ENCODE data around the gene MYO9B.
"Not testable (repeated sequence)": the region's sequence is repeated elsewhere in the genome, so short reads cannot be mapped to it uniquely, and the experiment has no call there.

The MYO9B gene

DNA sequence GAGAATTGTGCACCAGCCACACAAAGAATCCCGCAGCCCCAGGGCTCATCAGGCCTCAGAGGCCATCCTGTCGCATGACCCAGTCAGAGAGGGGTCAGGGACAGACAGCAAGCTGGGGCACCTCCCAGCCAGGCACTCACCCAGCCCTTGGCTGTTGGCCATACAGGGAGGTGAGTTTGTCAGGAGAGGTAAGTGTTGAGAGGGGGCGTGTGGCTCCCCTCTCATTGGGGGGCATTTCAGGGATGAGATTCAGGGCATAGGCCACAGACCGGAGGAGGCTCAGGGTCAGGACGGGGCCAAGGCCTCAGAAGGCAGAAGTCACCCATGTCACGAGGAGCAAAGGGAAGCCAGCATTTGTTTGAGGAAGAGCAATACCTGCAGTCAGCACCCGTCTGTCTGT is 37.1 kb downstream of the MYO9B start:
- DNase-seq (ENCODE audit: insufficient read length, low spot score) (no peak), FAIRE-seq (no peak)

DNA sequence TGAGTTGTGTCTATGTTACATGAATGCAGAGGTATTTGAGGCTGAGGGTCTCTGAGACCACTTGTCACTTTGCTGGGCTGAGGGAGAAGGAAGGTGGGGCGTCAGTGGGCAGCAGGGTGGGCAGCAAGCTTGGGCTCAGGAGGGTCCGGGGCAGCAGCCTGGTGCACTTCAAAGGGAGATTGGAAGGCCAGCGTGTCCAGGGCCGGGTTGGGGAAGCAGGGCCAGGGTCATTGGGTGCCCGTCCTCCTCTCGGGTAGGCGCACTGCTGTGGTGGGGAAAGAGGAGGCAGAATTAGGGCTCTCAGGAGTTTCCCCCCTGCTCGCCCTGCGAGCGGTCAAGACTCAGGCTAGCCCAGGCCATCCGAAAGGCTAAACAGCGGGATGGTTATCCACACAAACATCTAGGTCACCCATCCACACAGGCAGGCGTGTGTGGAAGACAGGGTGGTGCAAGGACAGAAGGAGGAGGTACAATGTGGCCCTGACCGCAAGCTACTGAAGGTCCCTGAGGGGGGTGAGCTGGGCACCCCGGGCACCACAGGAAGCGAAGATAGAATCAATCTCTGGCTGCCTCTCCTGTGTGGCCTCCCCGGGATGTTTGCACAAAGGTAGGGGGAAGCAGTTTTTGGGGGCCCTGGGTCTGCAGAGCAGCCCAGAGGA is 37.7 kb downstream of the MYO9B start:
- no peak for FAIRE-seq
- no peak for DNase-seq (ENCODE audit: insufficient read length, low spot score)

DNA sequence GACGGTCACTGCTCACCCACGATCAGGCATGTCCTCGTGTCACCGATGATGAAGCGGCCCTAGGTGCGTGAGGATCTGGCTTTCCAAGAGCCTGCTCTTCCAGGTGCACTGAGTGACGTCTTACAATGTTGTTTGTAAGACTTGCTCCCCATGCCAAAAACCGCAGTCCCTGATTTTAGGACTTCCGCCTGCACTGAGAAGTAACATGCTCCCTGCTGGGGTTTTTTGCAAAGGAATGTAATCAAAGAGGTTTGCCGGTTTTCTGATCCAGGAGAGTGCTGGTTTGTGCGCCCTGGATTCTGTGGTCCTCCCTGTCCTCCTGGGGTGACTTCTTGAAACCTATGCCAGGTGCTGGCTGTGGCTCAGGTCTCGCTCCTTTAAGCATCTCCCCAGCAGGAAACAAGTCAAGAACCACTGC is 38.8 kb downstream of the MYO9B start:
- FAIRE-seq, result no peak
- DNase-seq (ENCODE audit: insufficient read length, low spot score), result no peak

DNA sequence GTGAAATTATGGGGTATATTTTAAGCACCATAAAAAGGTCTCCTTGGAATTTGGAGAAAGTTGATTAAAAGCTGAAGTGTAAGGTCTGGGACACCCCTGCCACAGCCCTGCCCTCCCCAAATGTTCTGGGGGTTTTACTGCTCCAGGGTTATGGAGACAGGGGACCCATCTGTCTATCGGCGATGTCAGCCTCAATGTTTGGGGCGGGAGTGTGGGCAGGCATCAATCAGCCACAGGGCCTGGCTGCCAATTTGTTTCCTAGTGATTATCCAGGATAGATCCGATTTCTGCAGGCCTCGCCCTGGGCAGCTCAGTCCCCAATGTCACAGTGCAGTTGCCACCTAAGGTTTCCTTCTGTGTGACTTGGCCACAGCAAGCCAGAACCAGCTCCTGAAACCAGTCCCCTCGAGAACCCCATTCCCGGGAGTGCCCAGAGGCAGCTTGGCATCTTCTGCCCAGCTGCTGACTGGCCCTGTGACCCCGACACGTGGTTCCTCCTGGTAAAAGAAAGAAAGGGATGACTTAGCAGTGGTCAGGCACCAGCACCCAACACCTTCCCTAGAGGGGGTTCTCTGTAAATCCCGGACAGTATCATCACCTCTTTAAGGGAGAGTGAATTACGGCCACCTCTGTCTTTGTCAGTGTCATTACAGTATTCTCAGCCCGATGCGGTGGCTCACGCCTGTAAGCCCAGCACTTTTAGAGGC is 41.6 kb downstream of the MYO9B start:
- DNase-seq (ENCODE audit: insufficient read length, low spot score) (no peak), FAIRE-seq (no peak)

DNA sequence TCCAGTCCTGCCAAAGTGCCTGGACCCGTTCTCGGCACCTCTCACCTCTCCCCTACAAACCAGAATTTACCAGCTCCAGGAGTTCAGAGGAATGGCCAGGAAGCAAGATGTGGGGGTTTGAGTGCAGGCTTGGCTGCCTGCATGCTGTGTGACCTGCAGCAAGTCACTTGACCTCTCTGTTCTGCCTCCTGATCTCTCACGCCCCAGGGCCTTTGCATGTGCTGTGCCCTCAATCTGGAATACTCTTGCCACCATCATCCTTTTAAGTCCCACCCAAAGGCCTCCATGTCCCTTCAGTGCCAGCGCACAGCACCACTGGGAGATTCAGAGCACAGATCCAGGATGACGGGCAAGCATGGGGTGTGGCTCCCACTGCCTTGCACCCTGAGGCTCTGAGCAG is 43.4 kb downstream of the MYO9B start:
- DNase-seq (ENCODE audit: insufficient read length, low spot score), result no peak
- FAIRE-seq, result no peak

DNA sequence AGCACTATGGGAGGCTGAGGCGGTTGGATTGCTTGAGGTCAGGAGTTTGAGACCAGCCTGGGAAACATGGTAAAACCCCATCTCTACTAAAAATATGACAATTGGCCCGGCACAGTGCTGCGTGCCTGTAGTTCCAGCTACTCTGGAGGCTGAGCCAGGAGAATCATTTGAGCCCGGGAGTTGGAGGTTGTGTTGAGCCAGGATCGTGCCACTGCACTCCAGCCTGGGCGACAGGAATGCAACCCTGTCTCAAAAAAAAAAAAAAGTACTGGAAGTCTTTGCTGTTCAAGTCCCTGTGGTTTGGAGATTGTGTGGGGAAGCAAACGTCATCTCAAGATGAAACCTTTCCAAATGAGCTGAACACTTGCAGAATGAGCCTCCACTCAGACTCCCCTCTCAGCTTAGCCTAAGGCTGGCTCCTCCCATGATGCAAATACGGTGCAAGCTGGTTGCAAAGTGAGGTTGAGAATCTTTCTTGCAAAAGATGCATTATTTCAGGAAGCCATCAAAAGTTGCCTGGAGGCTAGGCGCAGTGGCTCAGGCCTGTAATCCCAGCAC is 46.2 kb downstream of the MYO9B start:
- peak; percentile 84 for FAIRE-seq
- no peak for DNase-seq (ENCODE audit: insufficient read length, low spot score)

DNA sequence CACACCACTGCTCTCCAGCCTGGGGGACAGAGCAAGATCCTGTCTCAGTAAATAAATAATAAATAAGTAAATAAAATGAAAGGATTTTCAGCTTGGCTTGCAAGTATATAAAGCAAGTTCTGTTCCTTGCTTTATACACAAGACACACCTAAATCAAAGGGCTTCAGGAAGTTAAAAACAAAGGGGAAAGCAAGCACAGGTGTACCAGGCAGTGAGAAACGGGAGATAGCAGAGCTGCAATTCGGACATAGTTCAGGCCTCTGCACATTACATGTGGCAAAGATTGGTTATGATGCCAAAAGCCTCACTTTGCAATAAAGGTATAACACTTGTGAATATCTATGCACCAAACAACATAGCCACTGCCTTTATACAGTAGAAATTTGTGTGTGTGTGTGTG is 47.5 kb downstream of the MYO9B start:
- DNase-seq (ENCODE audit: insufficient read length, low spot score) (no peak), FAIRE-seq (peak; percentile 49)

DNA sequence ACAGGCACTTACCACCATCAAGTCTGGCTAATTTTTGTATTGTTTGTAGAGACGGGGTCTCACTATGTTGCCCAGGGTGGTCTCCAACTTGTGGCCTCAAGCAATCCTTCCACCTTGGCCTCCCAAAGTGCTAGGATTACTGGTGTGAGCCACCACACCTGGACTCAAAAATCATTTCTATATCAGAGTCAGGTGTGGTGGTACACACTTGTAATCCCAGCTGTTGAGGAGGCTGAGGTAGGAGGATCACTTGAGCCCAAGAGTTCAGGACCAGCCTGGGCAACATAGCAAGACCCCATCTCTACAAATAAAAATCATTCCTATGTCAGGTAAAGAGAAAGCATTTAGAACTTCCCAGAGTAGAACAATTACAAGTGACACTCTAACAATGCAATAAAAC is 48.4 kb downstream of the MYO9B start:
- DNase-seq (ENCODE audit: insufficient read length, low spot score) (no peak), FAIRE-seq (peak; percentile 4)

DNA sequence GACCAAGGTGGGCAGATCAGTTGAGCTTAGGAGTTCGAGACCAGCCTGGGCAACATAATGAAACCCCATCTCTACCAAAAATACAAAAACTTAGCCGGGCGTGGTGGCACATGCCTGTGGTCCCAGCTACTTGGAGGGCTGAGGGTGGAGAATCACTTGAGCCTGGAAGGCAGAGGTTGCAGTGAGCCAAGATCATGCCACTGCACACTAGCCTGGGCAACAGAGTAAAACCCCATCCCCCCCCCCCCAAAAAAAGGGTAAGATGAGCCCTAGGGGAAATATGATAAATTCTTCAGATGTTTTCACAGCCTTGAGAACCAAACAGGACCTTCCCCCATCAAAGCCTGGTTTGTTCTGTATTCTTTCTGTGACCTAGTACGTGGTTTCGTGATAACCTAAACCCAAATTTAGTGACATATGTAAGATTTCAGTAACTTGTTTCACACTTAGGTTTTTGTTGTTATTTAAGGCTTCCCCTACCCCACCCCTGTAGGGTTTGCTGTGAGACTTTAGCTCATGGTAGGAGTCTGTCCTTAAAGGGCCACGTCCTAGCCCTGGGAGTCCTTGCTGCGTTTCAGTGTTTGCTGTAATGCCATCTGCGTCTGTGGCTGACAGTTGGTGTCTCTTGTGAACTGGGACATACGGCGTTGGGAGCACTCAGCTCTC is 49.6 kb downstream of the MYO9B start:
- DNase-seq (ENCODE audit: insufficient read length, low spot score), result peak; percentile 56
- peak; percentile 97 for FAIRE-seq

DNA sequence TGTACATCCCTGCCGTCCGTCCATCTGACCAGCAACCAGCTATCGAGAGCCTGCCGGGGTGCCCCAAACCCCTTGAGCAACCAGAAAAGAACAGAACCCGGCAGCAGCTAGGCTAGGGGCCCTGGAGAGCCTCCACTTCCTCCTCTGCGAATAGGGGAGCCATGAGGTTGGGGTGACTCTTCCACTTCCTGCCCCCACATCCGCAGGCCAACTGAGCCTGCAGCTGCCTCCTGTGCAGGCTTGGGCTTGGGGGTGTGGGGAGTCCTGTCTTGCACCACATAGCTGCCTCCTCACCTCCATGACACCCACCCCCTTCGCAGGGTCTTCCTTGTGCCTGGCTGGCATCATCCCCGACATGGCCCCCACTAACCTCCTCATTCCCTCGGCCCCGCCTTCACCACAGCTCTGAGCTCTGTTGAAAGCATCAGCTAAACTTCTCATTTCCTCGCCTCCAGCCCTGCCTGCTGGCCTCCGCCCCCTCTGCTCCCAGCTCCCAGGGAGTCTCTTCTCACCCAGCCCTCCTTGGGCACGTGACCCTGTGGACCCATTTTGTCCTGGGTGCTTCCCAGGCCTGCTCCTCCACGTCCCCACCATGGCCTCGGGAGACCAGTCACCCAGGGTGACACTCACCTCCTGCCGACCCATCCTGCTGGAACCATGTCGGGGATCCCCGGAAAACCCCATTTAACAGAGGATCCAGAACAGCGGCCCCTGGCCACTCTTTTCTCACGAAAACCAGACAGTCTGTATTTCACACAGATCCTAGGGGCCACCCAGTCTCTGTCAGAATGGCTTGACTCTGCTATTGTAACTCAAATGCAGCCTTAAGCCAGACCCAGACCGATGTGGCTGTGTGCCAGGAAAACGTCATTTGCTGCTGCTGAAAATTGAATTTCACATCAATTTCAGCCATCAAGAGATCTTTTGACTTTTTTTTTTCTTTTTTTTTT is 50.4 kb downstream of the MYO9B start:
- DNase-seq (ENCODE audit: insufficient read length, low spot score), result peak; percentile 43
- FAIRE-seq, result no peak

DNA sequence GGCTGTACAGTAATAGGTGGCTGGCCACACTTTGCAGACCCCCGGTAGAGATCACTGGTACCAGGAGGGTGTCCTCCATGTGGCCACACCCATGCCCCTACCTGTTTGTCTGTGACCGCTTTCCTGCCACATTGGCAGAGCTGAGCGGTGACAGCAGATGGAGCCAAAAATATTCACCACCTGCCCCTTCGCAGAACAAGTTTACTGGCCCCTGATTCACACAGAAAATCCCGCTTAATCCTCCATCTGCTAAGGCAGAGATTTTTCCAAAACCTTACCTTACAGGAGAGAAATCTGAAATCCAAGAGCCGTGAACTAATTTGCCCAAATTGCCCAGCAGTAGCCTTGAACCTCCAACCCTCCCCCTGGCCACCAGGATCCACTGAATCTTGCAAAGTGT is 52.1 kb downstream of the MYO9B start:
- DNase-seq (ENCODE audit: insufficient read length, low spot score), result no peak
- FAIRE-seq, result no peak

DNA sequence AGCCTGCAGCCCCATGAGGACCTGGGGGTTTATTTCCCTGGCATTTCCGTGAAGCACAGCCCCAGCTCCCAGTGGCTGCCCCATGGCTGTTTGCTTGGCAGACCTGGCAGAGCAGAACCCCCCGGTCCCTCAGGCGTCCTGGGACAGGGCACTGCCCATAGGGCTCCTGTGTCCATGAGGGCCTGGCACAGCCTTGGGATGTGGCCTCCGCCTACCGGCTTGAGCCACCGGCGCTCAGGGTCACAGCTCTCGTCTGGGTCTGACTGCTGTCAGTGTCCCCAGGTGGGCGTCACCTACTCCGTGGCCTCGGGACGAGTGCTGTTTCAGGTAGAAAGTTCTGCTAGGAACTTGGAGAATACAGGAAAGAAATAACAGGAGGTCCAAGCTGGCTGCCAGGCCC is 52.8 kb downstream of the MYO9B start:
- FAIRE-seq, result no peak
- no peak for DNase-seq (ENCODE audit: insufficient read length, low spot score)

DNA sequence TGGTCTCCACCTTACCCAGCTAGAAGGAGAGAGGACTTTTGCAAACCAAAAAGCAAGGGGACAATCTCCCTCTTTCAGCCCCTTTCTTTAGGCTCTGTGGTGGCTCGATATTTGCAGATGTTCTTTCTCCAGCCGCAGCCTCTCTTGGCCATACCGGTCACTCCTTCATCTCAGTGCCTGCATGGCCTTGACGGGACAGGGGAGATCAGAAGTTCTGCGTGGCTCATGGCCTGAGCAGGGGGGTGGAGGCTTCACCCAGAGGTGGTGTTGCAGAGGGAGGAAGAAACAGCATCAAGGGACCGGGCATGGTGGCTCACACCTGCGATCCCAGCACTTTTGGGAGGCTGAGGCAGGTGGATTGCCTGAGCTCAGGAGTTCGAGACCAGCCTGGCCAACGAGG is 53.2 kb downstream of the MYO9B start:
- no peak for DNase-seq (ENCODE audit: insufficient read length, low spot score)
- no peak for FAIRE-seq

DNA sequence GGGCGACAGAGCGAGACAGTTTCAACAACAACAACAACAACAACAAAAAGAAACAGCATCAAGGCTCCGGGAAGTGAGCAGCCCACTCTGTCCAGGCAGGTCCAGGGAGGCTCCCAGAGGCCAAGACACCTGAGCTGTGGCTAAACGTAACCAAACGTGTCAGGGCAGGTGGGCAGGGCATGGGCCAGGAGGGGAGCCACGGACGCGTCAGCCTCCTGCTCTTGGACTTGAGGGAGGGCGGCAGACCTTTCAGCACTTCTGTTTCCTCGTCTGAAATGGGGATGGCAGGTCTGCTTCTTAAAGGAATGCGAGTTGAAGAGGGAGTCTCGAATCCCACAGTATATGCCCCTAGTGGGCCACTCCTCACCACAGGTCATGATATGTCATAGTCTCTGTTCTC is 53.8 kb downstream of the MYO9B start:
- no peak for FAIRE-seq
- DNase-seq (ENCODE audit: insufficient read length, low spot score), result no peak

DNA sequence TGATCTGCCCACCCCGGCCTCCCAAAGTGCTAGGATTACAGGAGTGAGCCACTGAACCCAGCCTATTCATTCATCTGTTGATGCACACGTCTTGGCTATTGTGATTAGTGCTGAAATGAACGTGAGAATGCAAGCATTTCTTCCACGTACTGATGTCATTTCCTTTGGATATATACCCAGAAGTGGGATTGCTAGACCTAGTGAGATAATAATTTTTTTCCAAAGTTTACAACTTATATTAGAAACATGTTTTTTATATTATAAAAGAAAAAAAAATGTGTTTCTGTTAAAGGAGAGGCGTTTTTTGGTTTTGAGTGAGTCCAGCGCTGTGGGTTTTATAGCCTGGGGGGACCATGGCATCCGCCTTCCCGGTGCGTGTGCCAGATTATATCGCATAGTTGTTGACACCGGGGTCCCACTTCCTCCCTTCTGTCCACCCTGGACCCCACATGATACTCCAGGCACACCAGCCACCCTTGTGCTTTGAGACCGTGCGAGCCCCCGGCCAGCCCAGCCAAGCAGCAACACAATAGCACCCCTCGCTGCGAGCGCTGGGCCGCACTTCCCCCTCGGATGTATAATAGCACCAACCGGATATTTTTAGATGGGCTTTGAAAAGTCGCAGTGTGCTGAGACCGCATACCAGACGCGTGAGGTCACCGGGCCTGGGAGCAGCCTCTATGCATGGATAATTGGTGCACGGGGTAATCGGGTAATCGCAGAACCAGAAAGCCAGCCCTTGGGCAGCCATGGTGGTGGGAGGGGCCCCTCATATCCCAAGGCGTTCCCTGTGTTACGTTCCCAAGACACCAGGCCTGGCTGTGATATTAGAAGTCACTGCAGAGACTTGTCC is 59.6 kb downstream of the MYO9B start:
- DNase-seq (ENCODE audit: insufficient read length, low spot score) (peak; percentile 41), FAIRE-seq (peak; percentile 91)

DNA sequence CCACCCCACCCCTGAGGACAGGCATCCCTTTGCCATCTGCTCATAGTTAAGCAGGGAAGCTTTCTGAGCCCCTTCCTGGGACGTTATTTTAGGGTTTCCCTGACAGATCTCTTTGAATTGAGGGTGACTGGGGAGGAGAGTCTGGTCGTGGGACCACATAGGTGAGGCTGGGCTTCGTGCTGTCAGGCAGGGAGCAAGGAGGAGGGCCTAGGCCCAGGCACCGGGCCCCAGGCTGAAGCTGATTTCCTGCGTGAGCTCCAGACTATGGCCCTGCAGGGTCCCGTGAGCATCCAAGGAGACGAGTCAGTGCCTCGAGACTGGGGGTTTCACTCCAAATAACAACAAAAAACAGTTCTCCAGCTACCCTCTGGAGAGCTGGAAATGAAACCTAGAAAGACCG is 60.4 kb downstream of the MYO9B start:
- FAIRE-seq (no peak), DNase-seq (ENCODE audit: insufficient read length, low spot score) (no peak)

DNA sequence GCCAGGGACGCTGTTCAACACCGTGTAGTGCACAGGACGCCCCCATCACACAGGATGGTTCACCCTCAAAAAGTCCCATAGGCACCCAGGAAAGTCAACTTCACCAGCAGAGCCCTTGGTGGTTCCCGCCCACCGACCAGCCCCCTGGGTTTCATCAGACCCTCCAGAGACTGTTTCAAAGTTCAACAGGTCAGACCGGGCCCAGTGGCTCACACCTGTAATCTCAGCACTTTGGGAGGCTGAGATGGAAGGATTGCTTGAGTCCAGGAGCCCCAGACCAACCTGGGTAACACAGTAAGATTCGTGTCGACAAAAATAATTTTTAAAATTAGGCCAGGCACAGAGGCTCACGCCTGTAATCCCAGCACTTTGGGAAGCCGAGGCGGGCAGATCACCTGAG is 61.0 kb downstream of the MYO9B start:
- DNase-seq (ENCODE audit: insufficient read length, low spot score) (no peak), FAIRE-seq (no peak)

DNA sequence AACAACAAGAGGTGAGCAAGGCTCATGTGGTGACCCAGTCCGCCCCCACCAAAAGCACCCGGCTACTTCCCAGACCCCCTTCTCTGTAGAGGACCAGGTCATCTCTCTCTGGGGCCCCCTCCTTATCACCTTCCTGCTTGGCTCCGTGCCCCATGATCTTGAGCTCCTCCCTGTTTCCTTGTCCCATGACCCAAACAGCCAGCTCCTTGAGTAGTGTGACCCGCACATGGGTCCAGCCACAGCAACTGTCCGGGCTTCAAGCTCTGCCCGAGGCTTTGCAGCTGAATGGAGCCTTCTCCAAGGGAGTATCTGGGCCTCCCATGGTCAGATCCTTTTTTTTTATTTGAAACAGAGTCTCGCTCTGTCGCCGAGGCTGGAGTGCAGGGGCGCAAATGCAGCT is 61.8 kb downstream of the MYO9B start:
- FAIRE-seq (no peak), DNase-seq (ENCODE audit: insufficient read length, low spot score) (no peak)

DNA sequence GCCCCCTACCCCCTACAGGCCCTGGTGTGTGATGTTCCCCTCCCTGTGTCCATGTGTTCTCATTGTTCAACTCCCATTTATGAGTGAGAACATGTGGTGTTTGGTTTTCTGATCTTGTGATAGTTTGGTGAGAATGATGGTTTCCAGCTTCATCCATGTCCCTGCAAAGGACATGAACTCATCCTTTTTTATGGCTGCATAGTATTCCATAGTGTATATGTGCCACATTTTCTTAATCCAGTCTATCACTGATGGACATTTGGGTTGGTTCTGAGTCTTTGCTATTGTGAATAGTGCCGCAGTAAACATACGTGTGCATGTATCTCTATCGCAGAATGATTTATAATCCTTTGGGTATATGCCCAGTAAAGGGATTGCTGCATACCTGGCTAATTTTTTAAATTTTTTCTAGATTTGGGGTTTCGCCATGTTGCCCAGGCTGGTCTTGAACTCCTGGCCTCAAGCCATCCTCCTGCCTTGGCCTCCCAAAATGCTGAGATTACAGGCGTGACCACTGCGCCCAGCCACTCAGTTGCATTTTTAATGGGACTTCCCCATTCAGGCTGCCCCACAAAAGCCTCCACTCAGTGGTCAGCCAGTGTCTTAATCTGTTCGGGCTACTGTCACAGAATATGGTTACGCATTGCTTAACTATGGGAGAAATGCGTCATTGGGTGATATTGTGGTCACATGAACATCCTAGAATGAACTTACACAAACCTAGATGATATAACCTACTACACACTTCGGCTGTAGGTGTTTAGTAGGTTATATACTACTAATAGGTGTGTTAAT is 62.7 kb downstream of the MYO9B start:
- not testable (repeated sequence) for FAIRE-seq

More for the DNA sequence above, 62.7 kb downstream of the MYO9B start:
- DNase-seq (ENCODE audit: insufficient read length, low spot score), result not testable (repeated sequence)

All from GM19239 (cell line).